Measurements from ENCODE around the gene BRD4. TPM values are rescaled to one million over a fixed set of nuclear protein-coding genes. Genes with fewer than 3 reads are reported as not detected.
"Not testable (repeated sequence)": the region's sequence is repeated elsewhere in the genome, so short reads cannot be mapped to it uniquely, and the experiment has no call there.

Gene BRD4
- total and polyA plus RNA-seq, 8 donors, result 16.9 to 53.3 (median 39.9) TPM

GRCh38 chr19:15369594-15369891 is 37.2 kb upstream of the BRD4 start:
- no peak overlapping the region for H3K27ac ChIP-seq
- H3K4me3 ChIP-seq, result no peak overlapping the region
- intact Hi-C loops (cut with DNase I), result no loop called here
- WGBS, 2 donors, result 89 to 94% methylated on average over 9 of the region's 9 CpGs
- DNase-seq (peak in 1 of 6 donors; percentile 64), ATAC-seq (no peak), FAIRE-seq (no peak)
- H3K36me3 ChIP-seq, result peaks cover 0 to 67% (median 40%) of the 10 kb centered on the region in 3 donors
- H3K4me1 ChIP-seq, result no peaks in the 10 kb centered on the region
- no peaks in the 10 kb centered on the region for H3K9me3 ChIP-seq
- no peaks in the 10 kb centered on the region for H3K27me3 ChIP-seq
- no peak for TF ChIP-seq CTCF (IDR thresholded peaks at IDR 0.05)

- Histone ChIP-seq H3K4me1 (no peaks in the 10 kb centered on the region), H3K4me3 (no peak overlapping the region), H3K9me3 (no peaks in the 10 kb centered on the region), H3K36me3 (peaks cover 0 to 67% (median 40%) of the 10 kb centered on the region in 3 donors), H3K27ac (no peak overlapping the region), H3K27me3 (no peaks in the 10 kb centered on the region)
- intact Hi-C loops (cut with DNase I), result no loop called here
- no peak for TF ChIP-seq CTCF (IDR thresholded peaks at IDR 0.05)
- WGBS, 2 donors, result 93 to 96% methylated on average over 35 of the region's 35 CpGs
- FAIRE-seq (no peak), ATAC-seq (no peak), DNase-seq (peak in 1 of 6 donors; percentile 50)
Observed at GRCh38 chr19:15368798-15369593, 36.7 kb upstream of the BRD4 start.

GRCh38 chr19:15368051-15368632 is 35.8 kb upstream of the BRD4 start:
- no peaks in the 10 kb centered on the region for H3K27me3 ChIP-seq
- peak in 1 of 6 donors; percentile 45 for DNase-seq
- no peaks in the 10 kb centered on the region for H3K9me3 ChIP-seq
- no peak for TF ChIP-seq CTCF (IDR thresholded peaks at IDR 0.05)
- intact Hi-C loops (cut with DNase I), result no loop called here
- no peak for FAIRE-seq
- H3K4me3 ChIP-seq, result no peak overlapping the region
- peaks cover 0 to 65% (median 40%) of the 10 kb centered on the region in 3 donors for H3K36me3 ChIP-seq
- H3K27ac ChIP-seq, result no peak overlapping the region
- WGBS, 2 donors, result 92 to 93% methylated on average over 22 to 24 of the region's 24 CpGs
- H3K4me1 ChIP-seq, result no peaks in the 10 kb centered on the region
- ATAC-seq, result no peak

- H3K27me3 ChIP-seq, result no peaks in the 10 kb centered on the region
- peaks cover 0 to 58% (median 40%) of the 10 kb centered on the region in 3 donors for H3K36me3 ChIP-seq
- 93 to 95% methylated on average over 3 of the region's 3 CpGs for WGBS, 2 donors
- FAIRE-seq (no peak), ATAC-seq (no peak), DNase-seq (peak in 1 of 6 donors; percentile 3)
- no peak overlapping the region for H3K27ac ChIP-seq
- no peak for TF ChIP-seq CTCF (IDR thresholded peaks at IDR 0.05)
- no peak overlapping the region for H3K4me3 ChIP-seq
- H3K9me3 ChIP-seq, result no peaks in the 10 kb centered on the region
- intact Hi-C loops (cut with DNase I), result no loop called here
- H3K4me1 ChIP-seq, result no peaks in the 10 kb centered on the region
Observed at GRCh38 chr19:15367439-15367838, 35.1 kb upstream of the BRD4 start.

- no peak for DNase-seq
- 94 to 97% methylated on average over 6 of the region's 6 CpGs for WGBS, 2 donors
- TF ChIP-seq CTCF (IDR thresholded peaks at IDR 0.05), result no peak
- Histone ChIP-seq H3K4me1 (no peaks in the 10 kb centered on the region), H3K9me3 (no peaks in the 10 kb centered on the region), H3K4me3 (no peak overlapping the region), H3K36me3 (peaks cover 2 to 51% (median 41%) of the 10 kb centered on the region in 3 donors), H3K27ac (no peak overlapping the region), H3K27me3 (no peaks in the 10 kb centered on the region)
- FAIRE-seq, result no peak
- intact Hi-C loops (cut with DNase I), result no loop called here
- ATAC-seq, result peak in 1 of 4 donors; percentile 14
Observed at GRCh38 chr19:15365264-15365663, 32.9 kb upstream of the BRD4 start.

- WGBS, 2 donors, result 21 to 31% methylated on average over 3 of the region's 3 CpGs
- peaks cover 7 to 50% (median 27%) of the 10 kb centered on the region in 3 donors for H3K36me3 ChIP-seq
- ATAC-seq; H3K27me3 ChIP-seq; FAIRE-seq; H3K27ac ChIP-seq; H3K4me3 ChIP-seq; H3K4me1 ChIP-seq; intact Hi-C loops (cut with DNase I); H3K9me3 ChIP-seq: not testable (repeated sequence)
- DNase-seq, result peak in 3 of 6 donors; percentile 55 to 61 (median 57)
Observed at GRCh38 chr19:15363791-15364190, 31.5 kb upstream of the BRD4 start.

- H3K9me3 ChIP-seq; intact Hi-C loops (cut with DNase I); FAIRE-seq; DNase-seq; H3K27me3 ChIP-seq; H3K4me3 ChIP-seq; H3K27ac ChIP-seq; ATAC-seq; H3K4me1 ChIP-seq: not testable (repeated sequence)
- 92 to 93% methylated on average over 11 to 27 of the region's 30 CpGs for WGBS, 2 donors
- peaks cover 7 to 48% (median 26%) of the 10 kb centered on the region in 3 donors for H3K36me3 ChIP-seq
Observed at GRCh38 chr19:15363048-15363447, 30.7 kb upstream of the BRD4 start.
